GM23338 (cell line): ENCODE data around the gene PDS5A. TPM values are rescaled to one million over a fixed set of nuclear protein-coding genes. Genes with fewer than 3 reads are reported as not detected.

Experiments
- ATAC-seq: fragments of 200-7000 bp; cut with Tn5 transposase; 3 replicates; pipeline ENCODE4 v1.9.1; 2020
- DNase-seq: peaks from one replicate; pipeline ENCODE4 v3.0.0-alpha.2; 2015; ENCODE audit warnings: low spot score
- H2AFZ ChIP-seq: fragments of 200-600 bp; sonication (generic); 2 replicates; pipeline ENCODE4 v1.8.0; 2016; ENCODE audit warnings: antibody characterized with exemption, mild to moderate bottlenecking, moderate library complexity
- H3F3A ChIP-seq: fragments of 200-600 bp; sonication (generic); replicated peaks from 2 replicates; pipeline ENCODE4 v1.8.0; 2017; ENCODE audit warnings: antibody characterized with exemption, mixed run types, low read depth
- H3K27ac ChIP-seq: fragments of 200-600 bp; sonication (generic); 2 replicates; pipeline ENCODE4 v1.6.1; 2016; ENCODE audit warnings: low read depth
- H3K27me3 ChIP-seq: fragments of 200-600 bp; sonication (generic); 2 replicates; pipeline ENCODE4 v1.8.0; 2016; ENCODE audit warnings: mild to moderate bottlenecking, mixed run types, moderate library complexity; ENCODE audit not compliant: insufficient read depth
- H3K36me3 ChIP-seq: fragments of 200-600 bp; sonication (generic); 2 replicates; pipeline ENCODE4 v1.8.0; 2016; ENCODE audit warnings: mild to moderate bottlenecking; ENCODE audit not compliant: insufficient read depth
- H3K4me1 ChIP-seq: fragments of 200-600 bp; sonication (generic); 2 replicates; pipeline ENCODE4 v1.8.0; 2016; ENCODE audit warnings: mild to moderate bottlenecking, moderate library complexity; ENCODE audit not compliant: insufficient read depth
- H3K4me2 ChIP-seq: fragments of 200-600 bp; sonication (generic); 2 replicates; pipeline ENCODE4 v1.7.1; 2017; ENCODE audit warnings: mixed run types
- H3K4me3 ChIP-seq: fragments of 200-600 bp; sonication (generic); 2 replicates; pipeline ENCODE4 v1.6.1; 2016; ENCODE audit warnings: mixed run types
- H3K79me2 ChIP-seq: fragments of 200-600 bp; sonication (generic); replicated peaks from 2 replicates; pipeline ENCODE4 v1.8.0; 2017; ENCODE audit warnings: mild to moderate bottlenecking; ENCODE audit not compliant: insufficient read depth
- H3K9me2 ChIP-seq: fragments of 200-600 bp; sonication (generic); 2 replicates; pipeline ENCODE4 v1.8.0; 2017; ENCODE audit not compliant: insufficient read depth
- H4K20me1 ChIP-seq: fragments of 200-600 bp; sonication (generic); replicated peaks from 2 replicates; pipeline ENCODE4 v1.8.0; 2017; ENCODE audit warnings: mild to moderate bottlenecking; ENCODE audit not compliant: insufficient read depth
- H3K27ac Mint-ChIP-seq: 2 replicates; pipeline ENCODE4 v1.8.0; 2020; ENCODE audit warnings: inconsistent platforms, mild to moderate bottlenecking, moderate library complexity, mixed read lengths
- H3K27me3 Mint-ChIP-seq: 3 replicates; pipeline ENCODE4 v1.8.0; 2022; ENCODE audit warnings: low read depth, mild to moderate bottlenecking, moderate library complexity, mixed read lengths, inconsistent platforms; ENCODE audit not compliant: insufficient read depth, poor library complexity
- H3K36me3 Mint-ChIP-seq: 3 replicates; pipeline ENCODE4 v1.8.0; 2021; ENCODE audit warnings: low read depth, mild to moderate bottlenecking, inconsistent platforms, moderate library complexity, mixed read lengths
- H3K4me1 Mint-ChIP-seq: 3 replicates; pipeline ENCODE4 v1.8.0; 2020; ENCODE audit warnings: mild to moderate bottlenecking, inconsistent platforms, mixed read lengths
- H3K4me3 Mint-ChIP-seq: 3 replicates; pipeline ENCODE4 v1.8.0; 2021; ENCODE audit warnings: moderate library complexity, mild to moderate bottlenecking, inconsistent platforms, mixed read lengths
- H3K9me3 Mint-ChIP-seq: 3 replicates; pipeline ENCODE4 v1.8.0; 2020; ENCODE audit warnings: moderate library complexity, mild to moderate bottlenecking, inconsistent platforms, mixed read lengths
- CREB1 ChIP-seq: fragments of 250-450 bp; sonication (Bioruptor Pico); IDR thresholded peaks from 2 replicates; pipeline ENCODE4 v1.5.0; 2020; ENCODE audit warnings: low read depth, mild to moderate bottlenecking, moderate library complexity
- EZH2 ChIP-seq: fragments of 200-600 bp; sonication (generic); IDR thresholded peaks from one replicate; pipeline ENCODE4 v1.8.0; 2017; ENCODE audit warnings: antibody characterized with exemption, mild to moderate bottlenecking, low read depth; ENCODE audit not compliant: unreplicated experiment
- EZH2phosphoT487 ChIP-seq: fragments of 200-600 bp; sonication (generic); IDR thresholded peaks from one replicate; pipeline ENCODE4 v1.8.1; 2018; ENCODE audit warnings: antibody characterized with exemption; ENCODE audit not compliant: unreplicated experiment
- JUNB ChIP-seq: IDR thresholded peaks from one replicate; pipeline ENCODE4 v1.6.1; 2016; ENCODE audit warnings: antibody characterized with exemption; ENCODE audit not compliant: unreplicated experiment
- NANOG ChIP-seq: IDR thresholded peaks from 2 replicates; pipeline ENCODE4 v1.6.1; 2016; ENCODE audit warnings: antibody characterized with exemption, borderline replicate concordance
- POLR2AphosphoS5 ChIP-seq: IDR thresholded peaks from 2 replicates; pipeline ENCODE4 v1.6.1; 2016; ENCODE audit warnings: antibody characterized with exemption, low read depth
- STAT1 ChIP-seq: IDR thresholded peaks from one replicate; pipeline ENCODE4 v1.6.1; 2016; ENCODE audit warnings: antibody characterized with exemption; ENCODE audit not compliant: unreplicated experiment
- ZNF114 ChIP-seq: fragments of 250-450 bp; sonication (Bioruptor Pico); IDR thresholded peaks from 2 replicates; pipeline ENCODE4 v1.5.0; 2020; ENCODE audit warnings: mild to moderate bottlenecking, moderate library complexity
- ZNF331 ChIP-seq: fragments of 250-450 bp; sonication (Bioruptor Pico); IDR thresholded peaks from 2 replicates; pipeline ENCODE4 v1.5.0; 2020; ENCODE audit warnings: low read depth, mild to moderate bottlenecking, moderate library complexity
- polyA plus RNA-seq: library from polyadenylated mRNA; unstranded; fragments of >200 nt; fragmentation: Nextera tagmentation; extraction: Ambion mirVana; gene quantifications from 2 replicates; pipeline ENCODE4 v1.2.1, GENCODE V29; 2016
- total RNA-seq: library from RNA; depleted of rRNA; stranded (reverse); fragments of >200 nt; shearing (Covaris generic); gene quantifications from 2 replicates; pipeline ENCODE4 v1.2.3, GENCODE V29; 2014
- TF ChIP-seq, protein P1 (sequence below), 2 experiments: fragments of 200-600 bp in 1 of 2; sonication (generic) in 1 of 2; conservative IDR thresholded peaks; 2 replicates each; pipeline versions ENCODE4 v1.5.1 to v1.6.1; 2016 to 2017; ENCODE audit warnings: antibody characterized with exemption in 2 of 2, low read depth in 2 of 2, mild to moderate bottlenecking in 2 of 2, moderate library complexity in 1 of 2
- TF ChIP-seq, protein P2 (sequence below): IDR thresholded peaks from 2 replicates; pipeline ENCODE4 v1.6.1; 2016; ENCODE audit warnings: antibody characterized with exemption
- TF ChIP-seq, protein P3 (sequence below): IDR thresholded peaks from one replicate; pipeline ENCODE4 v1.6.1; 2018; ENCODE audit warnings: antibody characterized with exemption; ENCODE audit not compliant: unreplicated experiment
- TF ChIP-seq, protein P4 (sequence below): fragments of 250-450 bp; sonication (Bioruptor Pico); IDR thresholded peaks from 2 replicates; pipeline ENCODE4 v1.5.0; 2020; ENCODE audit warnings: mild to moderate bottlenecking, moderate library complexity

PDS5A gene
- total and polyA plus RNA-seq, 2 experiments from 2014 or later: 22.1 to 91.9 TPM

DNA sequence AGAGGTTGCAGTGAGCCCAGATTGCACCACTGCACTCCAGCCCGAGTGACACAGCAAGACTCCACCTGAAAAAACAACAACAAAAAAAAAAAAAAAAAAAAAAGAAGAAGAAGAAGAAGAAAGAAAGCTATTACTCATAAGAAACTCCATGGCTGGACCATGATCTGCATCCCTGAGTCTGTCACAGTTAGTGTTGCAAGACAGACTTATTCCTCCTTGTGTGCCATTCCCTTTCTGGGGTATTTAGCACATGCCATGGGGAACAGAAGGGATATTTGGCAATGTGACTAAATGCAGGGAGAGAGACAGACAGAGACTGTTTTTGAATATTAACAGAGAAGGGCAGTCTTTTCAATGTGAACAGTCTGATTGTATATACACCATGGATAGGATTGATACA is 16.7 kb upstream of the PDS5A start:
- no peaks in the 10 kb centered on the region for H4K20me1 ChIP-seq
- ATAC-seq (no peak), DNase-seq (no peak)
- no peaks in the 10 kb centered on the region for H3K9me3 Mint-ChIP-seq
- H3K79me2 ChIP-seq: no peaks in the 10 kb centered on the region
- no peak overlapping the region for H3K4me3 ChIP-seq
- peaks cover 5% of the 10 kb centered on the region for H3K27me3 Mint-ChIP-seq
- no peaks in the 10 kb centered on the region for H3K4me1 ChIP-seq
- H3K4me2 ChIP-seq: no peak overlapping the region
- no peaks in the 10 kb centered on the region for H3K36me3 Mint-ChIP-seq
- no peak overlapping the region for H3K27ac Mint-ChIP-seq
- no peaks in the 10 kb centered on the region for H3K4me1 Mint-ChIP-seq
- H3K36me3 ChIP-seq: no peaks in the 10 kb centered on the region
- no peak overlapping the region for H2AFZ ChIP-seq
- no peaks in the 10 kb centered on the region for H3K27me3 ChIP-seq
- no peaks in the 10 kb centered on the region for H3F3A ChIP-seq
- TF ChIP-seq POLR2AphosphoS5 (no peak), JUNB (no peak), CREB1 (CRISPR knock-in tag) (no peak), NANOG (no peak), ZNF114 (CRISPR knock-in tag) (no peak), STAT1 (no peak), EZH2phosphoT487 (no peak), ZNF331 (CRISPR knock-in tag) (no peak), EZH2 (no peak)
- TF ChIP-seq, protein P1, sequence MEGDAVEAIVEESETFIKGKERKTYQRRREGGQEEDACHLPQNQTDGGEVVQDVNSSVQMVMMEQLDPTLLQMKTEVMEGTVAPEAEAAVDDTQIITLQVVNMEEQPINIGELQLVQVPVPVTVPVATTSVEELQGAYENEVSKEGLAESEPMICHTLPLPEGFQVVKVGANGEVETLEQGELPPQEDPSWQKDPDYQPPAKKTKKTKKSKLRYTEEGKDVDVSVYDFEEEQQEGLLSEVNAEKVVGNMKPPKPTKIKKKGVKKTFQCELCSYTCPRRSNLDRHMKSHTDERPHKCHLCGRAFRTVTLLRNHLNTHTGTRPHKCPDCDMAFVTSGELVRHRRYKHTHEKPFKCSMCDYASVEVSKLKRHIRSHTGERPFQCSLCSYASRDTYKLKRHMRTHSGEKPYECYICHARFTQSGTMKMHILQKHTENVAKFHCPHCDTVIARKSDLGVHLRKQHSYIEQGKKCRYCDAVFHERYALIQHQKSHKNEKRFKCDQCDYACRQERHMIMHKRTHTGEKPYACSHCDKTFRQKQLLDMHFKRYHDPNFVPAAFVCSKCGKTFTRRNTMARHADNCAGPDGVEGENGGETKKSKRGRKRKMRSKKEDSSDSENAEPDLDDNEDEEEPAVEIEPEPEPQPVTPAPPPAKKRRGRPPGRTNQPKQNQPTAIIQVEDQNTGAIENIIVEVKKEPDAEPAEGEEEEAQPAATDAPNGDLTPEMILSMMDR (conservative IDR thresholded peaks at IDR 0.05; ENCODE audit: low read depth in 2 of 2): no peak
- TF ChIP-seq, protein P2, sequence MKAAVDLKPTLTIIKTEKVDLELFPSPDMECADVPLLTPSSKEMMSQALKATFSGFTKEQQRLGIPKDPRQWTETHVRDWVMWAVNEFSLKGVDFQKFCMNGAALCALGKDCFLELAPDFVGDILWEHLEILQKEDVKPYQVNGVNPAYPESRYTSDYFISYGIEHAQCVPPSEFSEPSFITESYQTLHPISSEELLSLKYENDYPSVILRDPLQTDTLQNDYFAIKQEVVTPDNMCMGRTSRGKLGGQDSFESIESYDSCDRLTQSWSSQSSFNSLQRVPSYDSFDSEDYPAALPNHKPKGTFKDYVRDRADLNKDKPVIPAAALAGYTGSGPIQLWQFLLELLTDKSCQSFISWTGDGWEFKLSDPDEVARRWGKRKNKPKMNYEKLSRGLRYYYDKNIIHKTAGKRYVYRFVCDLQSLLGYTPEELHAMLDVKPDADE: no peak
- TF ChIP-seq, protein P3, sequence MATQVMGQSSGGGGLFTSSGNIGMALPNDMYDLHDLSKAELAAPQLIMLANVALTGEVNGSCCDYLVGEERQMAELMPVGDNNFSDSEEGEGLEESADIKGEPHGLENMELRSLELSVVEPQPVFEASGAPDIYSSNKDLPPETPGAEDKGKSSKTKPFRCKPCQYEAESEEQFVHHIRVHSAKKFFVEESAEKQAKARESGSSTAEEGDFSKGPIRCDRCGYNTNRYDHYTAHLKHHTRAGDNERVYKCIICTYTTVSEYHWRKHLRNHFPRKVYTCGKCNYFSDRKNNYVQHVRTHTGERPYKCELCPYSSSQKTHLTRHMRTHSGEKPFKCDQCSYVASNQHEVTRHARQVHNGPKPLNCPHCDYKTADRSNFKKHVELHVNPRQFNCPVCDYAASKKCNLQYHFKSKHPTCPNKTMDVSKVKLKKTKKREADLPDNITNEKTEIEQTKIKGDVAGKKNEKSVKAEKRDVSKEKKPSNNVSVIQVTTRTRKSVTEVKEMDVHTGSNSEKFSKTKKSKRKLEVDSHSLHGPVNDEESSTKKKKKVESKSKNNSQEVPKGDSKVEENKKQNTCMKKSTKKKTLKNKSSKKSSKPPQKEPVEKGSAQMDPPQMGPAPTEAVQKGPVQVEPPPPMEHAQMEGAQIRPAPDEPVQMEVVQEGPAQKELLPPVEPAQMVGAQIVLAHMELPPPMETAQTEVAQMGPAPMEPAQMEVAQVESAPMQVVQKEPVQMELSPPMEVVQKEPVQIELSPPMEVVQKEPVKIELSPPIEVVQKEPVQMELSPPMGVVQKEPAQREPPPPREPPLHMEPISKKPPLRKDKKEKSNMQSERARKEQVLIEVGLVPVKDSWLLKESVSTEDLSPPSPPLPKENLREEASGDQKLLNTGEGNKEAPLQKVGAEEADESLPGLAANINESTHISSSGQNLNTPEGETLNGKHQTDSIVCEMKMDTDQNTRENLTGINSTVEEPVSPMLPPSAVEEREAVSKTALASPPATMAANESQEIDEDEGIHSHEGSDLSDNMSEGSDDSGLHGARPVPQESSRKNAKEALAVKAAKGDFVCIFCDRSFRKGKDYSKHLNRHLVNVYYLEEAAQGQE: no peak
- TF ChIP-seq, protein P4, sequence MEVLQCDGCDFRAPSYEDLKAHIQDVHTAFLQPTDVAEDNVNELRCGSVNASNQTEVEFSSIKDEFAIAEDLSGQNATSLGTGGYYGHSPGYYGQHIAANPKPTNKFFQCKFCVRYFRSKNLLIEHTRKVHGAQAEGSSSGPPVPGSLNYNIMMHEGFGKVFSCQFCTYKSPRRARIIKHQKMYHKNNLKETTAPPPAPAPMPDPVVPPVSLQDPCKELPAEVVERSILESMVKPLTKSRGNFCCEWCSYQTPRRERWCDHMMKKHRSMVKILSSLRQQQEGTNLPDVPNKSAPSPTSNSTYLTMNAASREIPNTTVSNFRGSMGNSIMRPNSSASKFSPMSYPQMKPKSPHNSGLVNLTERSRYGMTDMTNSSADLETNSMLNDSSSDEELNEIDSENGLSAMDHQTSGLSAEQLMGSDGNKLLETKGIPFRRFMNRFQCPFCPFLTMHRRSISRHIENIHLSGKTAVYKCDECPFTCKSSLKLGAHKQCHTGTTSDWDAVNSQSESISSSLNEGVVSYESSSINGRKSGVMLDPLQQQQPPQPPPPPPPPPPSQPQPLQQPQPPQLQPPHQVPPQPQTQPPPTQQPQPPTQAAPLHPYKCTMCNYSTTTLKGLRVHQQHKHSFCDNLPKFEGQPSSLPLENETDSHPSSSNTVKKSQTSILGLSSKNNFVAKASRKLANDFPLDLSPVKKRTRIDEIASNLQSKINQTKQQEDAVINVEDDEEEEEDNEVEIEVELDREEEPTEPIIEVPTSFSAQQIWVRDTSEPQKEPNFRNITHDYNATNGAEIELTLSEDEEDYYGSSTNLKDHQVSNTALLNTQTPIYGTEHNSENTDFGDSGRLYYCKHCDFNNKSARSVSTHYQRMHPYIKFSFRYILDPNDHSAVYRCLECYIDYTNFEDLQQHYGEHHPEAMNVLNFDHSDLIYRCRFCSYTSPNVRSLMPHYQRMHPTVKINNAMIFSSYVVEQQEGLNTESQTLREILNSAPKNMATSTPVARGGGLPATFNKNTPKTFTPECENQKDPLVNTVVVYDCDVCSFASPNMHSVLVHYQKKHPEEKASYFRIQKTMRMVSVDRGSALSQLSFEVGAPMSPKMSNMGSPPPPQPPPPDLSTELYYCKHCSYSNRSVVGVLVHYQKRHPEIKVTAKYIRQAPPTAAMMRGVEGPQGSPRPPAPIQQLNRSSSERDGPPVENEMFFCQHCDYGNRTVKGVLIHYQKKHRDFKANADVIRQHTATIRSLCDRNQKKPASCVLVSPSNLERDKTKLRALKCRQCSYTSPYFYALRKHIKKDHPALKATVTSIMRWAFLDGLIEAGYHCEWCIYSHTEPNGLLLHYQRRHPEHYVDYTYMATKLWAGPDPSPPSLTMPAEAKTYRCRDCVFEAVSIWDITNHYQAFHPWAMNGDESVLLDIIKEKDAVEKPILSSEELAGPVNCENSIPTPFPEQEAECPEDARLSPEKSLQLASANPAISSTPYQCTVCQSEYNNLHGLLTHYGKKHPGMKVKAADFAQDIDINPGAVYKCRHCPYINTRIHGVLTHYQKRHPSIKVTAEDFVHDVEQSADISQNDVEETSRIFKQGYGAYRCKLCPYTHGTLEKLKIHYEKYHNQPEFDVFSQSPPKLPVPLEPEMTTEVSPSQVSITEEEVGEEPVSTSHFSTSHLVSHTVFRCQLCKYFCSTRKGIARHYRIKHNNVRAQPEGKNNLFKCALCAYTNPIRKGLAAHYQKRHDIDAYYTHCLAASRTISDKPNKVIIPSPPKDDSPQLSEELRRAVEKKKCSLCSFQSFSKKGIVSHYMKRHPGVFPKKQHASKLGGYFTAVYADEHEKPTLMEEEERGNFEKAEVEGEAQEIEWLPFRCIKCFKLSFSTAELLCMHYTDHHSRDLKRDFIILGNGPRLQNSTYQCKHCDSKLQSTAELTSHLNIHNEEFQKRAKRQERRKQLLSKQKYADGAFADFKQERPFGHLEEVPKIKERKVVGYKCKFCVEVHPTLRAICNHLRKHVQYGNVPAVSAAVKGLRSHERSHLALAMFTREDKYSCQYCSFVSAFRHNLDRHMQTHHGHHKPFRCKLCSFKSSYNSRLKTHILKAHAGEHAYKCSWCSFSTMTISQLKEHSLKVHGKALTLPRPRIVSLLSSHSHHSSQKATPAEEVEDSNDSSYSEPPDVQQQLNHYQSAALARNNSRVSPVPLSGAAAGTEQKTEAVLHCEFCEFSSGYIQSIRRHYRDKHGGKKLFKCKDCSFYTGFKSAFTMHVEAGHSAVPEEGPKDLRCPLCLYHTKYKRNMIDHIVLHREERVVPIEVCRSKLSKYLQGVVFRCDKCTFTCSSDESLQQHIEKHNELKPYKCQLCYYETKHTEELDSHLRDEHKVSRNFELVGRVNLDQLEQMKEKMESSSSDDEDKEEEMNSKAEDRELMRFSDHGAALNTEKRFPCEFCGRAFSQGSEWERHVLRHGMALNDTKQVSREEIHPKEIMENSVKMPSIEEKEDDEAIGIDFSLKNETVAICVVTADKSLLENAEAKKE (CRISPR knock-in tag): no peak
- H3K4me3 Mint-ChIP-seq: no peak overlapping the region
- no peak overlapping the region for H3K27ac ChIP-seq
- H3K9me2 ChIP-seq: no peaks in the 10 kb centered on the region
